ENCODE data around the gene CORO7. TPM values are rescaled to one million over a fixed set of nuclear protein-coding genes. Genes with fewer than 3 reads are reported as not detected.
"Not testable (repeated sequence)": the region's sequence is repeated elsewhere in the genome, so short reads cannot be mapped to it uniquely, and the experiment has no call there.

Gene CORO7
- total and polyA plus RNA-seq, 9 of the 15 experiments (the other 6 are each of a cell fraction or from before 2014, with no cell fraction given): 0.45 to 77.2 (median 18.7) TPM

GRCh38 chr16:4344983-4345835 is 71.2 kb downstream of the CORO7 start:
- DNase-seq (ENCODE audit: extremely low read depth in 1 of 4, low spot score in 3 of 4) (no peak), ATAC-seq (no peak), FAIRE-seq (no peak)
- ChIA-PET CTCF (ENCODE audit: low intra/inter-chr PET ratio) (no interaction called here), POLR2A (interaction anchor here (1.0 to 1.7 kb wide), 4 partner anchors 10 to 37 kb away, joined by 3 to 5 read pairs (median 4); partner anchors contain the start of gene VASN)
- 96% methylated on average over 23 of the region's 26 CpGs for WGBS (ENCODE audit: insufficient coverage, low coverage, missing lambda C conversion rate)
- Histone ChIP-seq H3K27me3 (ENCODE audit: control insufficient read depth in 2 of 2, insufficient read depth in 2 of 2, low read length in 2 of 2) (no peaks in the 10 kb centered on the region), H3K4me3 (no peak overlapping the region), H3K9ac (ENCODE audit: insufficient read depth in 1 of 2, low read depth in 2 of 2, low read length in 2 of 2) (no peak overlapping the region), H3K9me3 (replicated peaks; ENCODE audit: control insufficient read depth, insufficient read depth, low read depth, low read length) (peaks cover 9% of the 10 kb centered on the region; the same call in 1 of the 2 replicates), H3K4me1 (replicated peaks in 1 of 2; ENCODE audit: control insufficient read depth in 2 of 2, insufficient read depth in 2 of 2, low read length in 2 of 2) (peaks cover 17 to 43% of the 10 kb centered on the region in 2 experiments; a peak in 4 of 5 replicates), H3K27ac (ENCODE audit: extremely low read depth, low read depth, low read length) (0 out of 3 replicates have a peak overlapping the region, but pooled peaks have one; percentile 13), H3K4me2 (ENCODE audit: insufficient read depth, low read length) (no peak overlapping the region), H3K79me2 (ENCODE audit: control insufficient read depth, insufficient read depth, low read length) (peaks cover 89% of the 10 kb centered on the region), H2AFZ (ENCODE audit: low read depth, low read length) (no peak overlapping the region), H4K20me1 (replicated peaks; ENCODE audit: control insufficient read depth, insufficient read depth, low read length) (peaks cover 13% of the 10 kb centered on the region), H3K9me1 (ENCODE audit: control insufficient read depth, insufficient read depth, low read length) (no peaks in the 10 kb centered on the region), H3K36me3 (ENCODE audit: control insufficient read depth, insufficient read depth, low read length) (peaks cover 76% of the 10 kb centered on the region; the same call in 2 of the 3 replicates)
- no TSS peak for BruUV-seq (replicated peaks)
- no peak for TF ChIP-seq RCOR1 (IDR thresholded peaks at IDR 0.05; ENCODE audit: borderline replicate concordance in 1 of 2, low read depth in 2 of 2, low read length in 2 of 2)
- TF ChIP-seq SAFB (IDR thresholded peaks at IDR 0.05; ENCODE audit: borderline replicate concordance, low read depth, low read length): no peak
- TF ChIP-seq PRMT5 (CRISPR knock-in tag; IDR thresholded peaks at IDR 0.05): no peak
- no peak for TF ChIP-seq ZNF263 (CRISPR knock-in tag; IDR thresholded peaks at IDR 0.05; ENCODE audit: borderline replicate concordance)
- no peak for TF ChIP-seq JUND (IDR thresholded peaks at IDR 0.05; ENCODE audit: borderline replicate concordance, low read depth, low read length)
- TF ChIP-seq JUND (tag; IDR thresholded peaks at IDR 0.05; ENCODE audit: borderline replicate concordance, low read depth, low read length): no peak
- no peak for TF ChIP-seq ELF4 (CRISPR knock-in tag; IDR thresholded peaks at IDR 0.05)
- no peak for TF ChIP-seq ZNF507 (tag; conservative IDR thresholded peaks at IDR 0.05)
- TF ChIP-seq MEIS2 (IDR thresholded peaks at IDR 0.05; ENCODE audit: partially characterized antibody): no peak
- intact Hi-C loops (cut with micrococcal nuclease): no loop called here
- in situ Hi-C loops (cut with MboI): loop anchor here (5.0 kb wide), 1 partner anchor 73 kb away; the partner anchor contains the start of gene TFAP4

- H3K4me2 ChIP-seq (ENCODE audit: insufficient read depth, low read length); H3K4me3 ChIP-seq; H2AFZ ChIP-seq (ENCODE audit: low read depth, low read length); ATAC-seq; intact Hi-C loops (cut with micrococcal nuclease); BruUV-seq (replicated peaks); H3K9ac ChIP-seq (ENCODE audit: insufficient read depth in 1 of 2, low read depth in 2 of 2, low read length in 2 of 2); H3K27ac ChIP-seq (ENCODE audit: extremely low read depth, low read depth, low read length); in situ Hi-C loops (cut with MboI); H3K27me3 ChIP-seq (ENCODE audit: control insufficient read depth in 2 of 2, insufficient read depth in 2 of 2, low read length in 2 of 2); H3K9me3 ChIP-seq (replicated peaks; ENCODE audit: control insufficient read depth, insufficient read depth, low read depth, low read length); CTCF ChIA-PET (ENCODE audit: low intra/inter-chr PET ratio); H3K9me1 ChIP-seq (ENCODE audit: control insufficient read depth, insufficient read depth, low read length): not testable (repeated sequence)
- WGBS (ENCODE audit: insufficient coverage, low coverage, missing lambda C conversion rate): no CpG with 5 or more reads among the region's 10 CpGs
- POLR2A ChIA-PET: interaction anchor here (1.6 kb wide), 1 partner anchor 27 kb away, joined by 5 read pairs; the partner anchor contains the start of gene VASN
- DNase-seq (ENCODE audit: extremely low read depth in 1 of 4, low spot score in 3 of 4): peak in 2 of 4 experiments; percentile 44 to 47
- Histone ChIP-seq H3K4me1 (replicated peaks in 1 of 2; ENCODE audit: control insufficient read depth in 2 of 2, insufficient read depth in 2 of 2, low read length in 2 of 2) (peaks cover 11 to 49% of the 10 kb centered on the region in 2 experiments; a peak in 4 of 5 replicates), H3K79me2 (ENCODE audit: control insufficient read depth, insufficient read depth, low read length) (peaks cover 81% of the 10 kb centered on the region), H4K20me1 (replicated peaks; ENCODE audit: control insufficient read depth, insufficient read depth, low read length) (peaks cover 13% of the 10 kb centered on the region), H3K36me3 (ENCODE audit: control insufficient read depth, insufficient read depth, low read length) (peaks cover 78% of the 10 kb centered on the region; the same call in 2 of the 3 replicates)
- FAIRE-seq: peak; percentile 67
Observed at GRCh38 chr16:4344300-4344982, 72.0 kb downstream of the CORO7 start.

Data from K562 (cell line).